HepG2 (cell line): ENCODE measurements around the gene KIF26B. TPM values are rescaled to one million over a fixed set of nuclear protein-coding genes. Genes with fewer than 3 reads are reported as not detected.

ENCODE experiments used
- ATRX ChIP-seq: sonication (generic); formaldehyde crosslinking; IDR thresholded peaks from 2 replicates; pipeline ENCODE4 v1.4.0; 2020; ENCODE audit warnings: missing genetic modification reagents, borderline replicate concordance
- DDIT3 ChIP-seq: sonication (generic); formaldehyde crosslinking; IDR thresholded peaks from 2 replicates; pipeline ENCODE4 v1.4.0; 2020; ENCODE audit warnings: mild to moderate bottlenecking, missing genetic modification reagents
- DPF2 ChIP-seq: sonication (generic); formaldehyde crosslinking; IDR thresholded peaks from 2 replicates; pipeline ENCODE4 v1.4.0; 2020; ENCODE audit warnings: mild to moderate bottlenecking, low read depth, missing genetic modification reagents, borderline replicate concordance
- ETS1 ChIP-seq: sonication (generic); formaldehyde crosslinking; IDR thresholded peaks from 2 replicates; pipeline ENCODE4 v1.4.0; 2020; ENCODE audit warnings: missing genetic modification reagents
- ETV6 ChIP-seq: sonication (generic); formaldehyde crosslinking; conservative IDR thresholded peaks from 2 replicates; pipeline ENCODE4 v1.4.0; 2020; ENCODE audit warnings: missing genetic modification reagents
- FOXJ3 ChIP-seq: sonication (generic); formaldehyde crosslinking; IDR thresholded peaks from 2 replicates; pipeline ENCODE4 v1.4.0; 2020; ENCODE audit warnings: missing genetic modification reagents, mild to moderate bottlenecking, borderline replicate concordance
- GATA4 ChIP-seq: sonication (generic); IDR thresholded peaks from 2 replicates; pipeline ENCODE4 v1.6.1; 2016; ENCODE audit warnings: antibody characterized with exemption, low read depth, borderline replicate concordance
- GTF2F1 ChIP-seq: fragments of 150-350 bp; IDR thresholded peaks from 2 replicates; pipeline ENCODE4 v1.6.1; 2014; ENCODE audit warnings: low read length
- HNRNPL ChIP-seq: fragments of 200-400 bp; formaldehyde crosslinking; IDR thresholded peaks from 2 replicates; pipeline ENCODE4 v1.6.1; 2017; ENCODE audit warnings: mild to moderate bottlenecking, low read depth, low read length
- IRX3 ChIP-seq: sonication (generic); formaldehyde crosslinking; IDR thresholded peaks from 2 replicates; pipeline ENCODE4 v1.8.1; 2023; ENCODE audit warnings: mild to moderate bottlenecking, low read depth, missing genetic modification reagents, borderline replicate concordance
- MYC ChIP-seq: sonication (generic); formaldehyde crosslinking; IDR thresholded peaks from 2 replicates; pipeline ENCODE4 v1.9.0; 2021; ENCODE audit warnings: missing genetic modification reagents, borderline replicate concordance
- SRSF4 ChIP-seq: fragments of 200-400 bp; formaldehyde crosslinking; IDR thresholded peaks from one replicate; pipeline ENCODE4 v1.6.1; 2018; ENCODE audit warnings: mild to moderate bottlenecking, low read depth, low read length, moderate library complexity; ENCODE audit not compliant: poor library complexity, severe bottlenecking
- XRCC5 ChIP-seq: fragments of 200-400 bp; formaldehyde crosslinking; optimal IDR thresholded peaks from 2 replicates; pipeline ENCODE3; 2017; ENCODE audit warnings: mild to moderate bottlenecking, low read length
- ZBTB7A ChIP-seq: sonication (generic); formaldehyde crosslinking; IDR thresholded peaks from 2 replicates; pipeline ENCODE4 v1.8.0; 2022; ENCODE audit warnings: mild to moderate bottlenecking, missing genetic modification reagents
- ZHX2 ChIP-seq, 2 experiments: sonication (generic) in 1 of 2; formaldehyde crosslinking in 1 of 2; IDR thresholded peaks; 2 replicates each; pipeline versions ENCODE4 v1.6.1 to v1.9.0; 2014 to 2022; ENCODE audit warnings: antibody characterized with exemption in 1 of 2, borderline replicate concordance in 1 of 2, inconsistent platforms in 1 of 2, low read depth in 1 of 2, missing genetic modification reagents in 1 of 2
- ZNF136 ChIP-seq: sonication (generic); formaldehyde crosslinking; IDR thresholded peaks from 2 replicates; pipeline ENCODE4 v1.8.1; 2022; ENCODE audit warnings: low read depth, mild to moderate bottlenecking, moderate library complexity, missing genetic modification reagents
- ZNF619 ChIP-seq: sonication (generic); formaldehyde crosslinking; IDR thresholded peaks from 2 replicates; pipeline ENCODE4 v1.4.0; 2020; ENCODE audit warnings: mild to moderate bottlenecking, missing genetic modification reagents
- ZNF800 ChIP-seq: sonication (generic); formaldehyde crosslinking; IDR thresholded peaks from 2 replicates; pipeline ENCODE4 v1.4.0; 2020; ENCODE audit warnings: missing genetic modification reagents
- polyA plus RNA-seq, 8 experiments: library from polyadenylated mRNA; depleted of rRNA in 3 of 8; stranded (reverse) in 7 of 8; unstranded in 1 of 8; fragments of >200 nt; fragmentation: Illumina TruSeq in 4 of 8; extraction: Trizol in 4 of 8; gene quantifications; 2 replicates each; pipeline versions ENCODE4 v1.2.1 to v1.2.3, GENCODE V29; 2011 to 2016; ENCODE audit warnings: low read depth in 4 of 8, missing spikeins in 1 of 8, mixed read lengths in 1 of 8; ENCODE audit not compliant: insufficient read depth in 1 of 8
- total RNA-seq, 5 experiments: library from RNA; depleted of rRNA; stranded (reverse); fragments of >200 nt; fragmentation: Illumina TruSeq; extraction: Trizol; gene quantifications; 2 replicates each; pipeline ENCODE4 v1.2.3, GENCODE V29; 2016; ENCODE audit warnings: low read depth in 1 of 5

Gene KIF26B
- total and polyA plus RNA-seq, 2 of the 13 experiments (the other 11 are each of a cell fraction or from before 2014, with no cell fraction given) = 0.08 to 0.09 TPM

- no peak for TF ChIP-seq HNRNPL
- no peak for TF ChIP-seq ETS1 (CRISPR knock-in tag)
- peak; percentile 21; the same call in 1 of the 2 replicates for TF ChIP-seq MYC (CRISPR knock-in tag)
- TF ChIP-seq GATA4 = no peak
- TF ChIP-seq DPF2 = no peak
- TF ChIP-seq GTF2F1 = no peak
- TF ChIP-seq DDIT3 = no peak
- TF ChIP-seq SRSF4 = no peak
- no peak for TF ChIP-seq ZBTB7A (CRISPR knock-in tag)
- no peak for TF ChIP-seq ETV6 (CRISPR knock-in tag)
- TF ChIP-seq IRX3 (CRISPR knock-in tag) = no peak
- TF ChIP-seq ZNF800 (CRISPR knock-in tag) = peak; percentile 89
- no peak for TF ChIP-seq ZNF619 (CRISPR knock-in tag)
- no peak for TF ChIP-seq ATRX (CRISPR knock-in tag)
- peak; percentile 75 for TF ChIP-seq XRCC5
- no peak for TF ChIP-seq ZHX2 (IDR thresholded peaks at IDR 0.05; ENCODE audit: low read depth)
- TF ChIP-seq ZHX2 (CRISPR knock-in tag; IDR thresholded peaks at IDR 0.05; ENCODE audit: borderline replicate concordance) = no peak
- TF ChIP-seq ZNF136 = no peak
- no peak for TF ChIP-seq FOXJ3
Measured at GRCh38 chr1:245156041-245156735, 1.4 kb downstream of the KIF26B start (continued).
